Liver (tissue), 9 donors: ENCODE results near the gene KRCC1. TPM values are rescaled to one million over a fixed set of nuclear protein-coding genes. Genes with fewer than 3 reads are reported as not detected.

Experiments used
- DNase-seq: peaks from one replicate; pipeline ENCODE4 v3.0.0-alpha.2; 2017; ENCODE audit warnings: low spot score
- H3K27ac ChIP-seq, 2 donors: one replicate each; pipeline ENCODE4 v1.7.0; 2013; ENCODE audit warnings: inconsistent platforms in 2 of 2, low read length in 2 of 2, control low read depth in 1 of 2, low read depth in 1 of 2, mild to moderate bottlenecking in 1 of 2
- H3K27me3 ChIP-seq, 4 donors: one replicate each; pipeline versions ENCODE4 v1.6.1 to v1.7.0; 2013; ENCODE audit warnings: low read length in 3 of 4, inconsistent platforms in 1 of 4, mild to moderate bottlenecking in 1 of 4, moderate library complexity in 1 of 4; ENCODE audit not compliant: control insufficient read depth in 4 of 4, insufficient read depth in 4 of 4
- H3K36me3 ChIP-seq, 4 donors: one replicate each; pipeline versions ENCODE4 v1.6.1 to v1.7.0; 2013; ENCODE audit warnings: low read length in 3 of 4, mild to moderate bottlenecking in 3 of 4, low read depth in 1 of 4, moderate library complexity in 1 of 4; ENCODE audit not compliant: control insufficient read depth in 4 of 4, insufficient read depth in 3 of 4
- H3K4me1 ChIP-seq, 4 donors: one replicate each; pipeline versions ENCODE4 v1.6.1 to v1.7.0; 2013; ENCODE audit warnings: low read length in 3 of 4, mild to moderate bottlenecking in 3 of 4, moderate library complexity in 1 of 4; ENCODE audit not compliant: control insufficient read depth in 4 of 4, insufficient read depth in 4 of 4
- H3K4me3 ChIP-seq, 3 donors: one replicate each; pipeline versions ENCODE4 v1.6.1 to v1.7.0; 2013; ENCODE audit warnings: low read length in 3 of 3, control low read depth in 1 of 3, low read depth in 1 of 3, mild to moderate bottlenecking in 1 of 3
- H3K9ac ChIP-seq, 2 donors: one replicate each; pipeline ENCODE4 v1.7.0; 2013; ENCODE audit warnings: low read length in 2 of 2, mild to moderate bottlenecking in 2 of 2, moderate library complexity in 2 of 2, control low read depth in 1 of 2, low read depth in 1 of 2
- H3K9me3 ChIP-seq, 4 donors: one replicate each; pipeline versions ENCODE4 v1.6.1 to v1.7.0; 2013; ENCODE audit warnings: low read length in 3 of 4; ENCODE audit not compliant: control insufficient read depth in 4 of 4
- EGR1 ChIP-seq, 2 donors: IDR thresholded peaks; 2 replicates each; pipeline ENCODE4 v1.6.1; 2016 to 2018; ENCODE audit warnings: antibody characterized with exemption in 2 of 2, low read depth in 2 of 2
- FOXA1 ChIP-seq: IDR thresholded peaks from 2 replicates; pipeline ENCODE4 v1.6.1; 2016; ENCODE audit warnings: antibody characterized with exemption
- FOXA2 ChIP-seq: IDR thresholded peaks from 2 replicates; pipeline ENCODE4 v1.6.1; 2016; ENCODE audit warnings: antibody characterized with exemption
- GABPA ChIP-seq, 2 donors: IDR thresholded peaks in 1 of 2; conservative IDR thresholded peaks in 1 of 2; 2 replicates each; pipeline ENCODE4 v1.6.1; 2016; ENCODE audit warnings: antibody characterized with exemption in 2 of 2, mild to moderate bottlenecking in 1 of 2, moderate library complexity in 1 of 2
- HNF4A ChIP-seq, 2 donors: conservative IDR thresholded peaks; 2 replicates each; pipeline ENCODE4 v1.6.1; 2016; ENCODE audit warnings: antibody characterized with exemption in 2 of 2, mild to moderate bottlenecking in 2 of 2
- HNF4G ChIP-seq: IDR thresholded peaks from 2 replicates; pipeline ENCODE4 v1.6.1; 2016; ENCODE audit warnings: antibody characterized with exemption
- JUND ChIP-seq, 2 donors: IDR thresholded peaks; 2 replicates each; pipeline ENCODE4 v1.6.1; 2016; ENCODE audit warnings: antibody characterized with exemption in 2 of 2
- NR2F2 ChIP-seq: IDR thresholded peaks from 2 replicates; pipeline ENCODE4 v1.6.1; 2016; ENCODE audit warnings: antibody characterized with exemption
- RAD21 ChIP-seq, 2 donors: IDR thresholded peaks; 2 replicates each; pipeline ENCODE4 v1.6.1; 2016; ENCODE audit warnings: antibody characterized with exemption in 2 of 2, mild to moderate bottlenecking in 2 of 2
- RXRA ChIP-seq, 2 donors: IDR thresholded peaks; 2 replicates each; pipeline ENCODE4 v1.6.1; 2017 to 2018; ENCODE audit warnings: antibody characterized with exemption in 2 of 2, mild to moderate bottlenecking in 1 of 2
- SP1 ChIP-seq: IDR thresholded peaks from 2 replicates; pipeline ENCODE4 v1.6.1; 2018; ENCODE audit warnings: antibody characterized with exemption, mild to moderate bottlenecking
- TAF1 ChIP-seq: conservative IDR thresholded peaks from 2 replicates; pipeline ENCODE4 v1.6.1; 2016; ENCODE audit warnings: antibody characterized with exemption, mild to moderate bottlenecking
- YY1 ChIP-seq: IDR thresholded peaks from 2 replicates; pipeline ENCODE4 v1.6.1; 2016; ENCODE audit warnings: antibody characterized with exemption, mild to moderate bottlenecking
- ZBTB33 ChIP-seq: IDR thresholded peaks from 2 replicates; pipeline ENCODE4 v1.6.1; 2016; ENCODE audit warnings: antibody characterized with exemption
- WGBS: extraction: QIAGEN DNeasy Blood & Tissue Kit; methylation state at CpG from one replicate; pipeline ENCODE4 v1.1.7; 2013; 5-methylcytosine and 5-hydroxymethylcytosine counted together
- polyA plus RNA-seq, 2 donors: library from polyadenylated mRNA; stranded (reverse) in 1 of 2; unstranded in 1 of 2; fragments of 200-250 nt in 1 of 2; fragments of >200 nt in 1 of 2; fragmentation: Nextera tagmentation in 1 of 2; extraction: Ambion mirVana in 1 of 2; gene quantifications; one replicate each; pipeline versions ENCODE4 v1.2.1 to v1.2.3, GENCODE V29; 2013 to 2015
- total RNA-seq, 2 donors: library from RNA; depleted of rRNA; stranded (reverse); fragments of >200 nt; gene quantifications; one replicate each; pipeline ENCODE4 v1.2.3, GENCODE V29; 2014
- TF ChIP-seq, protein P1 (sequence below): IDR thresholded peaks from 2 replicates; pipeline ENCODE4 v1.6.1; 2016; ENCODE audit warnings: antibody characterized with exemption
- TF ChIP-seq, protein P2 (sequence below): fragments of 150-350 bp; IDR thresholded peaks from 2 replicates; pipeline ENCODE4 v1.5.1; 2017; ENCODE audit warnings: improper control_type of control experiment, low read depth, low read length; ENCODE audit not compliant: missing input control
- TF ChIP-seq, protein P3 (sequence below): IDR thresholded peaks from 2 replicates; pipeline ENCODE4 v1.6.1; 2016; ENCODE audit warnings: antibody characterized with exemption, mild to moderate bottlenecking
- donor health status: healthy.
- donor health status: healthy.
- donor health status: healthy.
- donor health status: healthy.
- donor health status: healthy.

The KRCC1 gene
- total and polyA plus RNA-seq, 4 donors, result 7.0 to 14.8 (median 11.5) TPM

DNA sequence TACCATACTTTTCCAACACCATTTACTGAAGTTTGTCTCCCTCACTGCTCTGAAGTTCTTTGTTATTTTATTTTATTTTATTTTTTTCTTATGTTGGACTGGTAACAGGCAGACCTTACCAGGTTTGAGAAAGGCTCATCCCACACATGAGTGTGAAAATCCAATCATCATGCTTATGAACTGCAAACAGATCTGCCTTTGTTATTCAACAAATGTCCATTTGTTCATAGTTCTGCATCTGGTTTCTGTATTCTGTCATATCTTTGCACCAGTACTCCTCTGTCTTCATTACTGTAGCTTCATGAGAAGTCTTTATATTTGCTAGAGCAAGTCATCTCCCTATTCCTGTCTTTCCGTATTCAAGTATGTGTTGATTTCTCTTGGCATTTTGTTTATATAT, 44.6 kb downstream of the KRCC1 start:
- no peaks in the 10 kb centered on the region for H3K27me3 ChIP-seq
- TF ChIP-seq HNF4A (conservative IDR thresholded peaks at IDR 0.05) (no peak), NR2F2 (no peak), ZBTB33 (no peak), HNF4G (no peak), YY1 (no peak), EGR1 (IDR thresholded peaks at IDR 0.05; ENCODE audit: low read depth in 2 of 2) (no peak), GABPA (IDR thresholded peaks at IDR 0.05 in 1 of 2, conservative IDR thresholded peaks at IDR 0.05 in 1 of 2) (no peak), RXRA (IDR thresholded peaks at IDR 0.05) (no peak), TAF1 (no peak), FOXA1 (no peak), SP1 (no peak), JUND (IDR thresholded peaks at IDR 0.05) (no peak)
- TF ChIP-seq, protein P1, sequence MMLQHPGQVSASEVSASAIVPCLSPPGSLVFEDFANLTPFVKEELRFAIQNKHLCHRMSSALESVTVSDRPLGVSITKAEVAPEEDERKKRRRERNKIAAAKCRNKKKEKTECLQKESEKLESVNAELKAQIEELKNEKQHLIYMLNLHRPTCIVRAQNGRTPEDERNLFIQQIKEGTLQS, result no peak
- TF ChIP-seq, protein P2, sequence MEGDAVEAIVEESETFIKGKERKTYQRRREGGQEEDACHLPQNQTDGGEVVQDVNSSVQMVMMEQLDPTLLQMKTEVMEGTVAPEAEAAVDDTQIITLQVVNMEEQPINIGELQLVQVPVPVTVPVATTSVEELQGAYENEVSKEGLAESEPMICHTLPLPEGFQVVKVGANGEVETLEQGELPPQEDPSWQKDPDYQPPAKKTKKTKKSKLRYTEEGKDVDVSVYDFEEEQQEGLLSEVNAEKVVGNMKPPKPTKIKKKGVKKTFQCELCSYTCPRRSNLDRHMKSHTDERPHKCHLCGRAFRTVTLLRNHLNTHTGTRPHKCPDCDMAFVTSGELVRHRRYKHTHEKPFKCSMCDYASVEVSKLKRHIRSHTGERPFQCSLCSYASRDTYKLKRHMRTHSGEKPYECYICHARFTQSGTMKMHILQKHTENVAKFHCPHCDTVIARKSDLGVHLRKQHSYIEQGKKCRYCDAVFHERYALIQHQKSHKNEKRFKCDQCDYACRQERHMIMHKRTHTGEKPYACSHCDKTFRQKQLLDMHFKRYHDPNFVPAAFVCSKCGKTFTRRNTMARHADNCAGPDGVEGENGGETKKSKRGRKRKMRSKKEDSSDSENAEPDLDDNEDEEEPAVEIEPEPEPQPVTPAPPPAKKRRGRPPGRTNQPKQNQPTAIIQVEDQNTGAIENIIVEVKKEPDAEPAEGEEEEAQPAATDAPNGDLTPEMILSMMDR, result no peak
- TF ChIP-seq, protein P3, sequence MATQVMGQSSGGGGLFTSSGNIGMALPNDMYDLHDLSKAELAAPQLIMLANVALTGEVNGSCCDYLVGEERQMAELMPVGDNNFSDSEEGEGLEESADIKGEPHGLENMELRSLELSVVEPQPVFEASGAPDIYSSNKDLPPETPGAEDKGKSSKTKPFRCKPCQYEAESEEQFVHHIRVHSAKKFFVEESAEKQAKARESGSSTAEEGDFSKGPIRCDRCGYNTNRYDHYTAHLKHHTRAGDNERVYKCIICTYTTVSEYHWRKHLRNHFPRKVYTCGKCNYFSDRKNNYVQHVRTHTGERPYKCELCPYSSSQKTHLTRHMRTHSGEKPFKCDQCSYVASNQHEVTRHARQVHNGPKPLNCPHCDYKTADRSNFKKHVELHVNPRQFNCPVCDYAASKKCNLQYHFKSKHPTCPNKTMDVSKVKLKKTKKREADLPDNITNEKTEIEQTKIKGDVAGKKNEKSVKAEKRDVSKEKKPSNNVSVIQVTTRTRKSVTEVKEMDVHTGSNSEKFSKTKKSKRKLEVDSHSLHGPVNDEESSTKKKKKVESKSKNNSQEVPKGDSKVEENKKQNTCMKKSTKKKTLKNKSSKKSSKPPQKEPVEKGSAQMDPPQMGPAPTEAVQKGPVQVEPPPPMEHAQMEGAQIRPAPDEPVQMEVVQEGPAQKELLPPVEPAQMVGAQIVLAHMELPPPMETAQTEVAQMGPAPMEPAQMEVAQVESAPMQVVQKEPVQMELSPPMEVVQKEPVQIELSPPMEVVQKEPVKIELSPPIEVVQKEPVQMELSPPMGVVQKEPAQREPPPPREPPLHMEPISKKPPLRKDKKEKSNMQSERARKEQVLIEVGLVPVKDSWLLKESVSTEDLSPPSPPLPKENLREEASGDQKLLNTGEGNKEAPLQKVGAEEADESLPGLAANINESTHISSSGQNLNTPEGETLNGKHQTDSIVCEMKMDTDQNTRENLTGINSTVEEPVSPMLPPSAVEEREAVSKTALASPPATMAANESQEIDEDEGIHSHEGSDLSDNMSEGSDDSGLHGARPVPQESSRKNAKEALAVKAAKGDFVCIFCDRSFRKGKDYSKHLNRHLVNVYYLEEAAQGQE, result no peak
- no peak overlapping the region for H3K9ac ChIP-seq
- no peak overlapping the region for H3K4me3 ChIP-seq
- no peaks in the 10 kb centered on the region for H3K36me3 ChIP-seq
- no peak overlapping the region for H3K27ac ChIP-seq
- 88% methylated on average over 1 of the region's 1 CpG for WGBS
- peaks cover 0 to 4% (median 1%) of the 10 kb centered on the region in 4 donors for H3K4me1 ChIP-seq
- DNase-seq, result no peak
- no peaks in the 10 kb centered on the region for H3K9me3 ChIP-seq

DNA sequence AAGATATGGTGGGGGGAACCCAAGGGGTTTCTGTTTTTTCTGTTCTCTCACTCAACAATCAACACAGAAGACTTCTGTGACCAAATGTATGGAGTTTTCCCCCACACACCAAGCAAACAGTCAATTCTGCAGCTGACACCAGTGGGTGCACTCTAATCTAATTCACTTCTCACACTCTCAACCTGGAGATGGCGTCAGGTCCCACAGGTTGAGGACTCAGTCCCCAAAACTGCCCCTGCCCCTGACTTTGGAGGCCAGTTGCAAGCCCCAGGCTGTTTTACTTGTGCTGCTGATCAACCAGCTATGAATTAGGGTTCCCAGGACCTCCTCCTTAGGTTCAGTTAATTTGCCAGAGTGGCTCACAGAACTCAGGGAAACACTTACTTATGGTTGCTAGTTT, 45.4 kb downstream of the KRCC1 start:
- Histone ChIP-seq H3K4me1 (no peaks in the 10 kb centered on the region), H3K9ac (no peak overlapping the region), H3K27me3 (no peaks in the 10 kb centered on the region), H3K9me3 (no peaks in the 10 kb centered on the region), H3K27ac (no peak overlapping the region), H3K36me3 (no peaks in the 10 kb centered on the region), H3K4me3 (no peak overlapping the region)
- DNase-seq, result no peak
- WGBS, result 88% methylated on average over 1 of the region's 1 CpG
- TF ChIP-seq, protein P2, result no peak
- TF ChIP-seq, protein P1, result no peak
- TF ChIP-seq RXRA (IDR thresholded peaks at IDR 0.05), result no peak
- no peak for TF ChIP-seq HNF4A (conservative IDR thresholded peaks at IDR 0.05)
- no peak for TF ChIP-seq FOXA1
- TF ChIP-seq NR2F2, result no peak
- no peak for TF ChIP-seq HNF4G
- no peak for TF ChIP-seq ZBTB33
- TF ChIP-seq YY1, result no peak
- TF ChIP-seq JUND (IDR thresholded peaks at IDR 0.05), result no peak
- TF ChIP-seq TAF1, result no peak
- no peak for TF ChIP-seq FOXA2
- TF ChIP-seq GABPA (IDR thresholded peaks at IDR 0.05 in 1 of 2, conservative IDR thresholded peaks at IDR 0.05 in 1 of 2), result no peak
- TF ChIP-seq SP1, result no peak
- no peak for TF ChIP-seq RAD21 (IDR thresholded peaks at IDR 0.05)
